Measurements from ENCODE around the gene SIDT2. TPM values are rescaled to one million over a fixed set of nuclear protein-coding genes. Genes with fewer than 3 reads are reported as not detected.

The SIDT2 gene
- total RNA-seq, 1 experiment from 2014 or later, result 20.3 TPM

- TSS peak; percentile 93 for BruUV-seq (replicated peaks)
- H3K27ac ChIP-seq, result no peak within 1 kb of the TSS
Observed at GRCh38 chr11:117199053-117199915, 20.7 kb downstream of the SIDT2 start, which contains the start of gene TAGLN. Gene TAGLN, plus strand, starts transcription at chr11:117199370. Its CDS starts 3,644 bp downstream, at chr11:117203014.

GRCh38 chr11:117199916-117200812, 21.6 kb downstream of the SIDT2 start:
- H3K27ac ChIP-seq, result no peak overlapping the region
- H3K9me2 ChIP-seq (ENCODE audit: insufficient read depth), result no peaks in the 10 kb centered on the region
- H3K27me3 ChIP-seq (ENCODE audit: insufficient read depth, low read depth), result no peaks in the 10 kb centered on the region
- H4K20me1 ChIP-seq (ENCODE audit: insufficient read depth), result no peaks in the 10 kb centered on the region; the same call in 1 of the 2 replicates
- H3F3A ChIP-seq (ENCODE audit: insufficient read depth, low read depth), result no peaks in the 10 kb centered on the region
- no peaks in the 10 kb centered on the region for H3K36me3 ChIP-seq (ENCODE audit: low read depth)
- H3K79me2 ChIP-seq (ENCODE audit: low read depth), result no peaks in the 10 kb centered on the region
- H3K4me3 ChIP-seq, result no peak overlapping the region
- H3K4me1 ChIP-seq (replicated peaks; ENCODE audit: insufficient read depth), result no peaks in the 10 kb centered on the region
- TF ChIP-seq CTCF (conservative IDR thresholded peaks at IDR 0.05), result no peak
- no peak for TF ChIP-seq EZH2 (IDR thresholded peaks at IDR 0.05; ENCODE audit: low read depth)
- H2AFZ ChIP-seq, result no peak overlapping the region
- ChIA-PET CTCF (no interaction called here), POLR2A (ENCODE audit: unreplicated experiment) (no interaction called here)
- intact Hi-C loops (cut with micrococcal nuclease; ENCODE audit: unreplicated experiment), result no loop called here
- no peak overlapping the region for H3K4me2 ChIP-seq
- H3K9me3 ChIP-seq (ENCODE audit: insufficient read depth, low read depth), result no peaks in the 10 kb centered on the region
- no peak for DNase-seq
- BruUV-seq (replicated peaks), result no TSS peak

More at GRCh38 chr11:117199053-117199915, 20.7 kb downstream of the SIDT2 start, which contains the start of gene TAGLN:
- CTCF ChIA-PET, result no interaction called here
- no peaks in the 10 kb centered on the region for H3K36me3 ChIP-seq (ENCODE audit: low read depth)
- peak in 1 of 2 experiments; percentile 69 for DNase-seq
- H3K9me2 ChIP-seq (ENCODE audit: insufficient read depth), result no peaks in the 10 kb centered on the region
- H3K9me3 ChIP-seq (ENCODE audit: insufficient read depth, low read depth), result no peaks in the 10 kb centered on the region
- POLR2A ChIA-PET (ENCODE audit: unreplicated experiment), result no interaction called here
- H3K4me1 ChIP-seq (replicated peaks; ENCODE audit: insufficient read depth), result no peaks in the 10 kb centered on the region
- intact Hi-C loops (cut with micrococcal nuclease; ENCODE audit: unreplicated experiment), result no loop called here
- no peak within 1 kb of the TSS for H3K4me2 ChIP-seq
- no peaks in the 10 kb centered on the region for H3K27me3 ChIP-seq (ENCODE audit: insufficient read depth, low read depth)
- no peak for TF ChIP-seq CTCF (conservative IDR thresholded peaks at IDR 0.05)
- TF ChIP-seq EZH2 (IDR thresholded peaks at IDR 0.05; ENCODE audit: low read depth), result no peak
- H3K4me3 ChIP-seq, result no peak within 1 kb of the TSS
- H4K20me1 ChIP-seq (ENCODE audit: insufficient read depth), result no peaks in the 10 kb centered on the region; the same call in 1 of the 2 replicates
- H2AFZ ChIP-seq, result no peak within 1 kb of the TSS
- H3K79me2 ChIP-seq (ENCODE audit: low read depth), result no peaks in the 10 kb centered on the region
- H3F3A ChIP-seq (ENCODE audit: insufficient read depth, low read depth), result no peaks in the 10 kb centered on the region

- intact Hi-C loops (cut with micrococcal nuclease; ENCODE audit: unreplicated experiment), result no loop called here
- H3K79me2 ChIP-seq (ENCODE audit: low read depth), result no peaks in the 10 kb centered on the region
- H3K4me1 ChIP-seq (replicated peaks; ENCODE audit: insufficient read depth), result no peaks in the 10 kb centered on the region
- H3K9me3 ChIP-seq (ENCODE audit: insufficient read depth, low read depth), result no peaks in the 10 kb centered on the region
- H3F3A ChIP-seq (ENCODE audit: insufficient read depth, low read depth), result no peaks in the 10 kb centered on the region
- H4K20me1 ChIP-seq (ENCODE audit: insufficient read depth), result no peaks in the 10 kb centered on the region; the same call in 1 of the 2 replicates
- H3K27ac ChIP-seq, result no peak overlapping the region
- POLR2A ChIA-PET (ENCODE audit: unreplicated experiment), result no interaction called here
- no peak overlapping the region for H2AFZ ChIP-seq
- TF ChIP-seq EZH2 (IDR thresholded peaks at IDR 0.05; ENCODE audit: low read depth) (no peak), CTCF (conservative IDR thresholded peaks at IDR 0.05) (no peak)
- H3K4me3 ChIP-seq, result no peak overlapping the region
- no TSS peak for BruUV-seq (replicated peaks)
- DNase-seq, result no peak
- no peak overlapping the region for H3K4me2 ChIP-seq
- H3K36me3 ChIP-seq (ENCODE audit: low read depth), result no peaks in the 10 kb centered on the region
- H3K27me3 ChIP-seq (ENCODE audit: insufficient read depth, low read depth), result no peaks in the 10 kb centered on the region
- CTCF ChIA-PET, result no interaction called here
- H3K9me2 ChIP-seq (ENCODE audit: insufficient read depth), result no peaks in the 10 kb centered on the region
Observed at GRCh38 chr11:117200813-117201657, 22.5 kb downstream of the SIDT2 start.
